ENCODE results near the gene RPL29.
"Not testable (repeated sequence)": the region's sequence is repeated elsewhere in the genome, so short reads cannot be mapped to it uniquely, and the experiment has no call there.

Gene RPL29

GRCh38 chr3:51995346-51996163, at the start of gene RPL29:
TSS of gene RPL29 (minus strand) at chr3:51995895. CDS start at chr3:51995461, 434 bp downstream.
- peak; percentile 95 for DNase-seq (ENCODE audit: low spot score)

GRCh38 chr3:52044869-52045619, 49.3 kb upstream of the RPL29 start:
- no peak for DNase-seq (ENCODE audit: low spot score)

GRCh38 chr3:52043750-52044149, 48.1 kb upstream of the RPL29 start:
- DNase-seq (ENCODE audit: low spot score), result no peak

- not testable (repeated sequence) for DNase-seq (ENCODE audit: low spot score)
Observed at GRCh38 chr3:52043039-52043438, 47.3 kb upstream of the RPL29 start.

- DNase-seq (ENCODE audit: low spot score), result no peak
Observed at GRCh38 chr3:52041118-52041731, 45.5 kb upstream of the RPL29 start.

GRCh38 chr3:52040600-52040999, 44.9 kb upstream of the RPL29 start:
- DNase-seq (ENCODE audit: low spot score), result no peak

- no peak for DNase-seq (ENCODE audit: low spot score)
Observed at GRCh38 chr3:52039846-52040245, 44.2 kb upstream of the RPL29 start.

- DNase-seq (ENCODE audit: low spot score), result no peak
Observed at GRCh38 chr3:52039426-52039825, 43.7 kb upstream of the RPL29 start.

GRCh38 chr3:52038227-52038626, 42.5 kb upstream of the RPL29 start:
- no peak for DNase-seq (ENCODE audit: low spot score)

GRCh38 chr3:52037291-52037690, 41.6 kb upstream of the RPL29 start:
- no peak for DNase-seq (ENCODE audit: low spot score)

- DNase-seq (ENCODE audit: low spot score), result no peak
Observed at GRCh38 chr3:52036829-52037228, 41.1 kb upstream of the RPL29 start.

- no peak for DNase-seq (ENCODE audit: low spot score)
Observed at GRCh38 chr3:52036222-52036694, 40.6 kb upstream of the RPL29 start.

GRCh38 chr3:52034651-52035050, 39.0 kb upstream of the RPL29 start:
- no peak for DNase-seq (ENCODE audit: low spot score)

GRCh38 chr3:52034212-52034611, 38.5 kb upstream of the RPL29 start:
- no peak for DNase-seq (ENCODE audit: low spot score)

- not testable (repeated sequence) for DNase-seq (ENCODE audit: low spot score)
Observed at GRCh38 chr3:52033748-52034147, 38.1 kb upstream of the RPL29 start.

- DNase-seq (ENCODE audit: low spot score), result no peak
Observed at GRCh38 chr3:52032702-52033408, 37.2 kb upstream of the RPL29 start.

- DNase-seq (ENCODE audit: low spot score), result no peak
Observed at GRCh38 chr3:52031896-52032295, 36.2 kb upstream of the RPL29 start.

- DNase-seq (ENCODE audit: low spot score), result no peak
Observed at GRCh38 chr3:52030714-52031310, 35.1 kb upstream of the RPL29 start.

- no peak for DNase-seq (ENCODE audit: low spot score)
Observed at GRCh38 chr3:52029535-52029934, 33.8 kb upstream of the RPL29 start.

GRCh38 chr3:52029053-52029452, 33.4 kb upstream of the RPL29 start:
- DNase-seq (ENCODE audit: low spot score), result no peak

GRCh38 chr3:52028572-52028971, 32.9 kb upstream of the RPL29 start:
- no peak for DNase-seq (ENCODE audit: low spot score)

GRCh38 chr3:52026041-52026440, 30.3 kb upstream of the RPL29 start:
- no peak for DNase-seq (ENCODE audit: low spot score)

Measured in SW480 (cell line).